Measurements from ENCODE around the gene PRR27. TPM values are rescaled to one million over a fixed set of nuclear protein-coding genes. Genes with fewer than 3 reads are reported as not detected.

Gene PRR27
- total RNA-seq, 3 donors from 2014 or later (not counting 1 experiment from before 2014, with no cell fraction given) = not detected

DNA sequence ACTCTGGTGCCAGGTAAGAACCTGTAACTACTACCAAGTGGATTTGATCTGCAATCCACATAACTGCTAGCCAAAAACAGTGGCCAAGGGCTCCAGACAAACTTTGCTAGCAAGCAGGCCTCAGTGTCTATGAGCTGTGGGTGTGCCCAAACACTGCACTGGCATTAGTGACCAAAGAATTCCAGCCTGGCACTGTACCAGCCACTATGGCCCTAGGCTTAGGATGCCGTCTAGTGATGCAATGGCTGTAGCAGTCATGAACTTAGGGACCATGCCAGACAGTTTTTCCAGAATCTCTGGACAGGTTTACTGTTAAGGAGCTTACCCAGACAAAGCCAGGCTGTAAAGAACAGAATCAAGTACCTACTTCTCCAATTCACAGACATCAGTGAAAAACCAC, 33.7 kb upstream of the PRR27 start:
- 88% methylated on average over 1 of the region's 1 CpG for WGBS (ENCODE audit: insufficient coverage)
- DNase-seq = no peak
- no peaks in the 10 kb centered on the region for H3K27me3 ChIP-seq (ENCODE audit: control insufficient read depth, insufficient read depth, low read length)
- H3K4me3 Mint-ChIP-seq = no peak overlapping the region
- H3K4me3 ChIP-seq (ENCODE audit: low read length) = no peak overlapping the region
- H3K27me3 Mint-ChIP-seq (ENCODE audit: low read depth in 2 of 2) = no peaks in the 10 kb centered on the region
- H3K9me3 Mint-ChIP-seq = peaks cover 8 to 17% of the 10 kb centered on the region in 2 donors
- H3K9me3 ChIP-seq (ENCODE audit: control insufficient read depth, insufficient read depth, low read length) = no peaks in the 10 kb centered on the region
- TF ChIP-seq, protein P1, sequence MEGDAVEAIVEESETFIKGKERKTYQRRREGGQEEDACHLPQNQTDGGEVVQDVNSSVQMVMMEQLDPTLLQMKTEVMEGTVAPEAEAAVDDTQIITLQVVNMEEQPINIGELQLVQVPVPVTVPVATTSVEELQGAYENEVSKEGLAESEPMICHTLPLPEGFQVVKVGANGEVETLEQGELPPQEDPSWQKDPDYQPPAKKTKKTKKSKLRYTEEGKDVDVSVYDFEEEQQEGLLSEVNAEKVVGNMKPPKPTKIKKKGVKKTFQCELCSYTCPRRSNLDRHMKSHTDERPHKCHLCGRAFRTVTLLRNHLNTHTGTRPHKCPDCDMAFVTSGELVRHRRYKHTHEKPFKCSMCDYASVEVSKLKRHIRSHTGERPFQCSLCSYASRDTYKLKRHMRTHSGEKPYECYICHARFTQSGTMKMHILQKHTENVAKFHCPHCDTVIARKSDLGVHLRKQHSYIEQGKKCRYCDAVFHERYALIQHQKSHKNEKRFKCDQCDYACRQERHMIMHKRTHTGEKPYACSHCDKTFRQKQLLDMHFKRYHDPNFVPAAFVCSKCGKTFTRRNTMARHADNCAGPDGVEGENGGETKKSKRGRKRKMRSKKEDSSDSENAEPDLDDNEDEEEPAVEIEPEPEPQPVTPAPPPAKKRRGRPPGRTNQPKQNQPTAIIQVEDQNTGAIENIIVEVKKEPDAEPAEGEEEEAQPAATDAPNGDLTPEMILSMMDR (IDR thresholded peaks at IDR 0.05) = no peak
- intact Hi-C loops (cut with micrococcal nuclease) = no loop called here
- H3K27ac ChIP-seq (ENCODE audit: low read length) = no peak overlapping the region
- no peaks in the 10 kb centered on the region for H3K4me1 Mint-ChIP-seq
- no peak overlapping the region for H3K27ac Mint-ChIP-seq
- no peaks in the 10 kb centered on the region for H3K36me3 ChIP-seq (ENCODE audit: control insufficient read depth, insufficient read depth, low read length)
- ATAC-seq = no peak
- H3K4me1 ChIP-seq (ENCODE audit: control insufficient read depth, insufficient read depth, low read length) = no peaks in the 10 kb centered on the region
- H3K36me3 Mint-ChIP-seq = no peaks in the 10 kb centered on the region

DNA sequence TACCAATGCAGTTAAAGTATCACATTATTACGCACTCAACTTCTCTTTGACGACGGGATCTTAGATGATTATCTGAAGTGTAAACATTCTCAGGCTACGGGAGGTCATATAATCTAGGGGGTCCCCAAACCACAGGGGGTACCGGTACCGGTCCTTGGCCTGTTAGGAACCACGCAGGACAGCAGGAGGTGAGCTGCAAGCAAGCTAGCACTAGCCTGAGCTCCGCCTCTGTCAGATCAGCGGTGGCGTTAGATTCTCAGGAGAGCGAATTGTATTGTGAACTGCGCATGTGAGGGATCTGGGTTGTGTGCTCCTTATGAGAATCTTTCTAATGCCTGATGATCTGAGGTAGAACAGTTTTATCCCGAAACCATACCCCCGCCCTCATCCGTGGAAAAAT, 20.6 kb upstream of the PRR27 start:
- Histone ChIP-seq H3K4me3 (ENCODE audit: low read length) (no peak overlapping the region), H3K27me3 (ENCODE audit: control insufficient read depth, insufficient read depth, low read length) (no peaks in the 10 kb centered on the region), H3K36me3 (ENCODE audit: control insufficient read depth, insufficient read depth, low read length) (no peaks in the 10 kb centered on the region), H3K9me3 (ENCODE audit: control insufficient read depth, insufficient read depth, low read length) (no peaks in the 10 kb centered on the region), H3K4me1 (ENCODE audit: control insufficient read depth, insufficient read depth, low read length) (no peaks in the 10 kb centered on the region), H3K27ac (ENCODE audit: low read length) (no peak overlapping the region)
- H3K4me3 Mint-ChIP-seq = no peak overlapping the region
- H3K9me3 Mint-ChIP-seq = no peaks in the 10 kb centered on the region
- ATAC-seq = no peak
- H3K4me1 Mint-ChIP-seq = no peaks in the 10 kb centered on the region
- intact Hi-C loops (cut with micrococcal nuclease) = no loop called here
- no peak overlapping the region for H3K27ac Mint-ChIP-seq
- no peaks in the 10 kb centered on the region for H3K36me3 Mint-ChIP-seq
- 67% methylated on average over 15 of the region's 15 CpGs for WGBS (ENCODE audit: insufficient coverage)
- no peak for DNase-seq
- H3K27me3 Mint-ChIP-seq (ENCODE audit: low read depth in 2 of 2) = no peaks in the 10 kb centered on the region
- TF ChIP-seq, protein P1 (IDR thresholded peaks at IDR 0.05) = no peak

DNA sequence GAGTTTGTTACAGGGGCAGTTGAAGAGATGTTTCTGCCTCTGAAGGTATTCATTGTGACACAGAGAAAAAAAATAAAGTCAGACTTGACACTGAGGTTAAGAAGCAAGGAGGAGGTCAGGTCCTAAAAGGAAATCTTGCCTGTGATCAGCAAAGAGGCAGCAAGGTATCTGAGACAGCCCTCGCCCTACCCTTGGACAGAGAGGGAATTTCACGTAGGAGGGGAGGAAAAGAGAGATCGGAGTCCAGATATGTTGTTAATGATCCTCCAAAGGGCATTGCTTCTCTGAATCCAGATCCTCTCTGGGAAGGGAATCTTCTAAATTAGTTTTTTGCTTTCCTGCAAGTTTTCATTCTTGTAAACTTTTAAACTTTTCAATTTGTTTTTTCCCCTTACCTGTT, 15.3 kb upstream of the PRR27 start:
- Histone ChIP-seq H3K27ac (ENCODE audit: low read length) (no peak overlapping the region), H3K27me3 (ENCODE audit: control insufficient read depth, insufficient read depth, low read length) (no peaks in the 10 kb centered on the region), H3K36me3 (ENCODE audit: control insufficient read depth, insufficient read depth, low read length) (no peaks in the 10 kb centered on the region), H3K4me1 (ENCODE audit: control insufficient read depth, insufficient read depth, low read length) (no peaks in the 10 kb centered on the region), H3K4me3 (ENCODE audit: low read length) (no peak overlapping the region), H3K9me3 (ENCODE audit: control insufficient read depth, insufficient read depth, low read length) (no peaks in the 10 kb centered on the region)
- Mint-ChIP-seq H3K36me3 (no peaks in the 10 kb centered on the region), H3K9me3 (no peaks in the 10 kb centered on the region), H3K4me3 (no peak overlapping the region), H3K27ac (no peak overlapping the region), H3K4me1 (no peaks in the 10 kb centered on the region), H3K27me3 (ENCODE audit: low read depth in 2 of 2) (no peaks in the 10 kb centered on the region)
- no peak for DNase-seq
- intact Hi-C loops (cut with micrococcal nuclease) = no loop called here
- TF ChIP-seq, protein P1 (IDR thresholded peaks at IDR 0.05) = no peak
- no peak for ATAC-seq
- 58% methylated on average over 3 of the region's 3 CpGs for WGBS (ENCODE audit: insufficient coverage)

DNA sequence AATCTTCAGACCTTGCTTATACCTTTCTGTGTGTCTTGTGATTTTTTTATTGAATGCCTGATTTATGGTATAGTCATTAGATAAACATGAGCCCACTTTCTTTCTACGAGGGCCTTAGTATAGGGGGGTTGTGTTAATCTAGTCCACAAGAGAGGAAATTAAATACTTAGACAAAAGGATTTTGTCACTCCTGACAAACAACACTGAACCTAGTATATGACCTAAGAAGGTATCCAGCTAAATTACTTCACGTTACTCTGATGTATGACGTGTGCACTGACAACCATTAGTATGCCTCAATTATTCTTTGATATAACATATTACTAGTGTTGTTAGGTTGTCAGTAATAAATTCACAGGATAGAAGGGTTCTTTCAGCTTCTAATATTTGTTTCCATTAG, 2.8 kb upstream of the PRR27 start:
- no peaks in the 10 kb centered on the region for H3K4me1 Mint-ChIP-seq
- DNase-seq (no peak), ATAC-seq (no peak)
- Histone ChIP-seq H3K27ac (ENCODE audit: low read length) (no peak overlapping the region), H3K36me3 (ENCODE audit: control insufficient read depth, insufficient read depth, low read length) (no peaks in the 10 kb centered on the region), H3K9me3 (ENCODE audit: control insufficient read depth, insufficient read depth, low read length) (no peaks in the 10 kb centered on the region), H3K4me1 (ENCODE audit: control insufficient read depth, insufficient read depth, low read length) (no peaks in the 10 kb centered on the region), H3K27me3 (ENCODE audit: control insufficient read depth, insufficient read depth, low read length) (no peaks in the 10 kb centered on the region), H3K4me3 (ENCODE audit: low read length) (no peak overlapping the region)
- TF ChIP-seq, protein P1 (IDR thresholded peaks at IDR 0.05) = no peak
- intact Hi-C loops (cut with micrococcal nuclease) = no loop called here
- peaks cover 0 to 5% of the 10 kb centered on the region in 2 donors for H3K9me3 Mint-ChIP-seq
- WGBS (ENCODE audit: insufficient coverage) = 80% methylated on average over 1 of the region's 3 CpGs
- H3K36me3 Mint-ChIP-seq = no peaks in the 10 kb centered on the region
- no peaks in the 10 kb centered on the region for H3K27me3 Mint-ChIP-seq (ENCODE audit: low read depth in 2 of 2)
- no peak overlapping the region for H3K27ac Mint-ChIP-seq
- no peak overlapping the region for H3K4me3 Mint-ChIP-seq

Data from natural killer cell (primary cell).